GM18502 (cell line): ENCODE data around the gene MICAL3.
"Not testable (repeated sequence)": the region's sequence is repeated elsewhere in the genome, so short reads cannot be mapped to it uniquely, and the experiment has no call there.

ENCODE experiments used
- ATAC-seq: cut with Tn5 transposase; IDR thresholded peaks from one replicate; pipeline ENCODE4 v1.9.1; 2021; ENCODE audit warnings: mild to moderate bottlenecking; ENCODE audit not compliant: unreplicated experiment, poor library complexity

The MICAL3 gene

GRCh38 chr22:18024276-18024939 lies at the start of gene MICAL3:
Gene MICAL3 (minus strand): TSS chr22:18024561. CDS start chr22:17906812, 117,749 bp downstream.
- no peak for ATAC-seq

- ATAC-seq, result not testable (repeated sequence)
Observed at GRCh38 chr22:18073927-18074326, 49.6 kb upstream of the MICAL3 start.

- ATAC-seq, result no peak
Observed at GRCh38 chr22:18073467-18073866, 49.1 kb upstream of the MICAL3 start.

GRCh38 chr22:18071968-18072310 lies 47.6 kb upstream of the MICAL3 start:
- ATAC-seq, result no peak

- ATAC-seq, result not testable (repeated sequence)
Observed at GRCh38 chr22:18071307-18071967, 47.1 kb upstream of the MICAL3 start.

GRCh38 chr22:18070556-18071306 lies 46.4 kb upstream of the MICAL3 start:
- no peak for ATAC-seq

GRCh38 chr22:18070041-18070440 lies 45.7 kb upstream of the MICAL3 start:
- no peak for ATAC-seq

- no peak for ATAC-seq
Observed at GRCh38 chr22:18069041-18069440, 44.7 kb upstream of the MICAL3 start.

- ATAC-seq, result no peak
Observed at GRCh38 chr22:18068381-18068988, 44.1 kb upstream of the MICAL3 start.

GRCh38 chr22:18067548-18068341 lies 43.4 kb upstream of the MICAL3 start:
- no peak for ATAC-seq

- no peak for ATAC-seq
Observed at GRCh38 chr22:18067121-18067520, 42.8 kb upstream of the MICAL3 start.

- ATAC-seq, result no peak
Observed at GRCh38 chr22:18066181-18066859, 42.0 kb upstream of the MICAL3 start.

GRCh38 chr22:18065256-18065655 lies 40.9 kb upstream of the MICAL3 start:
- no peak for ATAC-seq

- no peak for ATAC-seq
Observed at GRCh38 chr22:18064636-18065035, 40.3 kb upstream of the MICAL3 start.

- not testable (repeated sequence) for ATAC-seq
Observed at GRCh38 chr22:18063715-18064114, 39.4 kb upstream of the MICAL3 start.

- ATAC-seq, result no peak
Observed at GRCh38 chr22:18063306-18063705, 38.9 kb upstream of the MICAL3 start.

GRCh38 chr22:18062421-18062820 lies 38.1 kb upstream of the MICAL3 start:
- ATAC-seq, result no peak

- ATAC-seq, result no peak
Observed at GRCh38 chr22:18060646-18061620, 36.6 kb upstream of the MICAL3 start.
